ENCODE measurements around the gene KCNK17.

Gene KCNK17

DNA sequence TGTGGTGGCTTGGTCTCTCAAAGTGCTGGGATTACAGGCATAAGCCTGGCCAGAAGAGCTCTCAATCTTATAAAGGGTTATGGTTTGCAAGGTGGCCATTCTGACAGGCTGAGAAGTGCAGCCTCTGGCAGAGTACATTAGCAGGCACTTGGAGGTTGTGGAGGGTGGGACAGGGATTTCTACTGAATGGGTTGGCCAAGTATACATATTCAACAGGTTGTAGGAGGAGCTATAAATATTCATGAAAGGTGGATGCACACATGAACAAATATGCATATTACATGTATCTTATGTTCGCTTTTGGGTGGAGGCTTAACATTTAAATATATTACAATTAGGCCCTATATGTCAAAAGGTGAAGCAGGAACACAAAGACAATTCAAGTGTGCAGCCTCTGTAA is 64.9 kb downstream of the KCNK17 start:
- Histone ChIP-seq H3K4me3 (ENCODE audit: low read depth, low read length) (no peak overlapping the region), H3K27me3 (ENCODE audit: insufficient read depth, low read length) (peaks cover 11% of the 10 kb centered on the region; the same call in 1 of the 2 replicates), H3K36me3 (ENCODE audit: insufficient read depth, low read length) (no peaks in the 10 kb centered on the region), H3K79me2 (ENCODE audit: control insufficient read depth, insufficient read depth, low read length, unreplicated experiment) (no peaks in the 10 kb centered on the region), H3K27ac (ENCODE audit: low read depth, low read length) (no peak overlapping the region), H2AFZ (ENCODE audit: low read length, unreplicated experiment) (no peak overlapping the region), H3K4me1 (ENCODE audit: control insufficient read depth, insufficient read depth, low read length, unreplicated experiment) (no peaks in the 10 kb centered on the region)
